Measurements from ENCODE around the gene SPAG5. TPM values are rescaled to one million over a fixed set of nuclear protein-coding genes. Genes with fewer than 3 reads are reported as not detected.
A peak's percentile ranks its signal among the peaks of the same experiment; 100 is the strongest.

Gene SPAG5
- total and polyA plus RNA-seq, 9 of the 15 experiments (the other 6 are each of a cell fraction or from before 2014, with no cell fraction given) = 94.4 to 286 (median 151) TPM

DNA sequence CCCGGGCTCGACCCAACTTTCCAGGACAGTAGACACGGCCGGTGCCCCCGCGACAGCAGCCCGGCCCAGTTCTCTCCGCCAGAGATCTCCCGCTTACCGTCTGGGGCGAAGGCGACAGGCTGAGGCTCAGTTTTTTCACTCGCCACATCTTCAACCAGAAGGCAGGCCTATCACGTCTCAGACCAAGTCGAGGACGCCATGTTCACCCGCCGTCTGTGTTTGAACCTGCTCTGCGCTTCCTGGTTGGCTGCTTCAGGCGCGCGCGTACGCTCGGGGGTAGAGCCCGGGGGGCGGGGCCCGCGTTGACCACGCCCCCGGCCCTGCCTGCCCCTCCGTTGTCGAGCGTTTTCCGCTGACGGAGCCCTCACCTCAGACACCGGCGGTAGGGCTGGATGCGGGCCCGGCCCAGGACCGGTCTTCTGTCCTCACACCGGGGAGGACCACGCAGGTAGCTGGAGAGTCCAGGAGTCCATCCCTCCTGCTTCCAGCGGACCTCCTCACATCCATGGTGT lies at the start of gene SPAG5 (continued):
- TF ChIP-seq, protein P1, sequence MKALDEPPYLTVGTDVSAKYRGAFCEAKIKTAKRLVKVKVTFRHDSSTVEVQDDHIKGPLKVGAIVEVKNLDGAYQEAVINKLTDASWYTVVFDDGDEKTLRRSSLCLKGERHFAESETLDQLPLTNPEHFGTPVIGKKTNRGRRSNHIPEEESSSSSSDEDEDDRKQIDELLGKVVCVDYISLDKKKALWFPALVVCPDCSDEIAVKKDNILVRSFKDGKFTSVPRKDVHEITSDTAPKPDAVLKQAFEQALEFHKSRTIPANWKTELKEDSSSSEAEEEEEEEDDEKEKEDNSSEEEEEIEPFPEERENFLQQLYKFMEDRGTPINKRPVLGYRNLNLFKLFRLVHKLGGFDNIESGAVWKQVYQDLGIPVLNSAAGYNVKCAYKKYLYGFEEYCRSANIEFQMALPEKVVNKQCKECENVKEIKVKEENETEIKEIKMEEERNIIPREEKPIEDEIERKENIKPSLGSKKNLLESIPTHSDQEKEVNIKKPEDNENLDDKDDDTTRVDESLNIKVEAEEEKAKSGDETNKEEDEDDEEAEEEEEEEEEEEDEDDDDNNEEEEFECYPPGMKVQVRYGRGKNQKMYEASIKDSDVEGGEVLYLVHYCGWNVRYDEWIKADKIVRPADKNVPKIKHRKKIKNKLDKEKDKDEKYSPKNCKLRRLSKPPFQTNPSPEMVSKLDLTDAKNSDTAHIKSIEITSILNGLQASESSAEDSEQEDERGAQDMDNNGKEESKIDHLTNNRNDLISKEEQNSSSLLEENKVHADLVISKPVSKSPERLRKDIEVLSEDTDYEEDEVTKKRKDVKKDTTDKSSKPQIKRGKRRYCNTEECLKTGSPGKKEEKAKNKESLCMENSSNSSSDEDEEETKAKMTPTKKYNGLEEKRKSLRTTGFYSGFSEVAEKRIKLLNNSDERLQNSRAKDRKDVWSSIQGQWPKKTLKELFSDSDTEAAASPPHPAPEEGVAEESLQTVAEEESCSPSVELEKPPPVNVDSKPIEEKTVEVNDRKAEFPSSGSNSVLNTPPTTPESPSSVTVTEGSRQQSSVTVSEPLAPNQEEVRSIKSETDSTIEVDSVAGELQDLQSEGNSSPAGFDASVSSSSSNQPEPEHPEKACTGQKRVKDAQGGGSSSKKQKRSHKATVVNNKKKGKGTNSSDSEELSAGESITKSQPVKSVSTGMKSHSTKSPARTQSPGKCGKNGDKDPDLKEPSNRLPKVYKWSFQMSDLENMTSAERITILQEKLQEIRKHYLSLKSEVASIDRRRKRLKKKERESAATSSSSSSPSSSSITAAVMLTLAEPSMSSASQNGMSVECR (CRISPR knock-in tag; IDR thresholded peaks at IDR 0.05) = peak; percentile 31; the same call in 1 of the 2 replicates
- TF ChIP-seq, protein P2, sequence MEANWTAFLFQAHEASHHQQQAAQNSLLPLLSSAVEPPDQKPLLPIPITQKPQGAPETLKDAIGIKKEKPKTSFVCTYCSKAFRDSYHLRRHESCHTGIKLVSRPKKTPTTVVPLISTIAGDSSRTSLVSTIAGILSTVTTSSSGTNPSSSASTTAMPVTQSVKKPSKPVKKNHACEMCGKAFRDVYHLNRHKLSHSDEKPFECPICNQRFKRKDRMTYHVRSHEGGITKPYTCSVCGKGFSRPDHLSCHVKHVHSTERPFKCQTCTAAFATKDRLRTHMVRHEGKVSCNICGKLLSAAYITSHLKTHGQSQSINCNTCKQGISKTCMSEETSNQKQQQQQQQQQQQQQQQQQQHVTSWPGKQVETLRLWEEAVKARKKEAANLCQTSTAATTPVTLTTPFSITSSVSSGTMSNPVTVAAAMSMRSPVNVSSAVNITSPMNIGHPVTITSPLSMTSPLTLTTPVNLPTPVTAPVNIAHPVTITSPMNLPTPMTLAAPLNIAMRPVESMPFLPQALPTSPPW (CRISPR knock-in tag; IDR thresholded peaks at IDR 0.05) = peak; percentile 85
- TF ChIP-seq, protein P3, sequence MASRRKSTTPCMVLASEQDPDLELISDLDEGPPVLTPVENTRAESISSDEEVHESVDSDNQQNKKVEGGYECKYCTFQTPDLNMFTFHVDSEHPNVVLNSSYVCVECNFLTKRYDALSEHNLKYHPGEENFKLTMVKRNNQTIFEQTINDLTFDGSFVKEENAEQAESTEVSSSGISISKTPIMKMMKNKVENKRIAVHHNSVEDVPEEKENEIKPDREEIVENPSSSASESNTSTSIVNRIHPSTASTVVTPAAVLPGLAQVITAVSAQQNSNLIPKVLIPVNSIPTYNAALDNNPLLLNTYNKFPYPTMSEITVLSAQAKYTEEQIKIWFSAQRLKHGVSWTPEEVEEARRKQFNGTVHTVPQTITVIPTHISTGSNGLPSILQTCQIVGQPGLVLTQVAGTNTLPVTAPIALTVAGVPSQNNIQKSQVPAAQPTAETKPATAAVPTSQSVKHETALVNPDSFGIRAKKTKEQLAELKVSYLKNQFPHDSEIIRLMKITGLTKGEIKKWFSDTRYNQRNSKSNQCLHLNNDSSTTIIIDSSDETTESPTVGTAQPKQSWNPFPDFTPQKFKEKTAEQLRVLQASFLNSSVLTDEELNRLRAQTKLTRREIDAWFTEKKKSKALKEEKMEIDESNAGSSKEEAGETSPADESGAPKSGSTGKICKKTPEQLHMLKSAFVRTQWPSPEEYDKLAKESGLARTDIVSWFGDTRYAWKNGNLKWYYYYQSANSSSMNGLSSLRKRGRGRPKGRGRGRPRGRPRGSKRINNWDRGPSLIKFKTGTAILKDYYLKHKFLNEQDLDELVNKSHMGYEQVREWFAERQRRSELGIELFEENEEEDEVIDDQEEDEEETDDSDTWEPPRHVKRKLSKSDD (conservative IDR thresholded peaks at IDR 0.05; ENCODE audit: low read length) = 0 out of 2 replicates have a peak, but pooled peaks have one; percentile 22
- TF ChIP-seq ZNF140 (CRISPR knock-in tag; IDR thresholded peaks at IDR 0.05) (no peak), RAD51 (IDR thresholded peaks at IDR 0.05; ENCODE audit: borderline replicate concordance, low read depth) (0 out of 2 replicates have a peak, but pooled peaks have one; percentile 5)
- TF ChIP-seq, protein P4, sequence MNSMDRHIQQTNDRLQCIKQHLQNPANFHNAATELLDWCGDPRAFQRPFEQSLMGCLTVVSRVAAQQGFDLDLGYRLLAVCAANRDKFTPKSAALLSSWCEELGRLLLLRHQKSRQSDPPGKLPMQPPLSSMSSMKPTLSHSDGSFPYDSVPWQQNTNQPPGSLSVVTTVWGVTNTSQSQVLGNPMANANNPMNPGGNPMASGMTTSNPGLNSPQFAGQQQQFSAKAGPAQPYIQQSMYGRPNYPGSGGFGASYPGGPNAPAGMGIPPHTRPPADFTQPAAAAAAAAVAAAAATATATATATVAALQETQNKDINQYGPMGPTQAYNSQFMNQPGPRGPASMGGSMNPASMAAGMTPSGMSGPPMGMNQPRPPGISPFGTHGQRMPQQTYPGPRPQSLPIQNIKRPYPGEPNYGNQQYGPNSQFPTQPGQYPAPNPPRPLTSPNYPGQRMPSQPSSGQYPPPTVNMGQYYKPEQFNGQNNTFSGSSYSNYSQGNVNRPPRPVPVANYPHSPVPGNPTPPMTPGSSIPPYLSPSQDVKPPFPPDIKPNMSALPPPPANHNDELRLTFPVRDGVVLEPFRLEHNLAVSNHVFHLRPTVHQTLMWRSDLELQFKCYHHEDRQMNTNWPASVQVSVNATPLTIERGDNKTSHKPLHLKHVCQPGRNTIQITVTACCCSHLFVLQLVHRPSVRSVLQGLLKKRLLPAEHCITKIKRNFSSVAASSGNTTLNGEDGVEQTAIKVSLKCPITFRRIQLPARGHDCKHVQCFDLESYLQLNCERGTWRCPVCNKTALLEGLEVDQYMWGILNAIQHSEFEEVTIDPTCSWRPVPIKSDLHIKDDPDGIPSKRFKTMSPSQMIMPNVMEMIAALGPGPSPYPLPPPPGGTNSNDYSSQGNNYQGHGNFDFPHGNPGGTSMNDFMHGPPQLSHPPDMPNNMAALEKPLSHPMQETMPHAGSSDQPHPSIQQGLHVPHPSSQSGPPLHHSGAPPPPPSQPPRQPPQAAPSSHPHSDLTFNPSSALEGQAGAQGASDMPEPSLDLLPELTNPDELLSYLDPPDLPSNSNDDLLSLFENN (IDR thresholded peaks at IDR 0.05; ENCODE audit: low read depth in 2 of 2, low read length in 2 of 2) = peak in 1 of 2 experiments; percentile 50; a peak in 1 of 4 replicates
- TF ChIP-seq, protein P5, sequence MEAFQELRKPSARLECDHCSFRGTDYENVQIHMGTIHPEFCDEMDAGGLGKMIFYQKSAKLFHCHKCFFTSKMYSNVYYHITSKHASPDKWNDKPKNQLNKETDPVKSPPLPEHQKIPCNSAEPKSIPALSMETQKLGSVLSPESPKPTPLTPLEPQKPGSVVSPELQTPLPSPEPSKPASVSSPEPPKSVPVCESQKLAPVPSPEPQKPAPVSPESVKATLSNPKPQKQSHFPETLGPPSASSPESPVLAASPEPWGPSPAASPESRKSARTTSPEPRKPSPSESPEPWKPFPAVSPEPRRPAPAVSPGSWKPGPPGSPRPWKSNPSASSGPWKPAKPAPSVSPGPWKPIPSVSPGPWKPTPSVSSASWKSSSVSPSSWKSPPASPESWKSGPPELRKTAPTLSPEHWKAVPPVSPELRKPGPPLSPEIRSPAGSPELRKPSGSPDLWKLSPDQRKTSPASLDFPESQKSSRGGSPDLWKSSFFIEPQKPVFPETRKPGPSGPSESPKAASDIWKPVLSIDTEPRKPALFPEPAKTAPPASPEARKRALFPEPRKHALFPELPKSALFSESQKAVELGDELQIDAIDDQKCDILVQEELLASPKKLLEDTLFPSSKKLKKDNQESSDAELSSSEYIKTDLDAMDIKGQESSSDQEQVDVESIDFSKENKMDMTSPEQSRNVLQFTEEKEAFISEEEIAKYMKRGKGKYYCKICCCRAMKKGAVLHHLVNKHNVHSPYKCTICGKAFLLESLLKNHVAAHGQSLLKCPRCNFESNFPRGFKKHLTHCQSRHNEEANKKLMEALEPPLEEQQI (IDR thresholded peaks at IDR 0.05) = 0 out of 2 replicates have a peak, but pooled peaks have one; percentile 41

All from K562 (cell line).